ENCODE measurements around the gene EREG. TPM values are rescaled to one million over a fixed set of nuclear protein-coding genes. Genes with fewer than 3 reads are reported as not detected.

Gene EREG
- total RNA-seq, 1 experiment from 2014 or later = not detected

- Histone ChIP-seq H4K20me1 (ENCODE audit: control insufficient read depth, insufficient read depth, insufficient read length) (no peaks in the 10 kb centered on the region), H3K18ac (ENCODE audit: insufficient read length, low read depth, low read length) (no peak overlapping the region), H3K79me2 (ENCODE audit: insufficient read depth, low read length) (no peaks in the 10 kb centered on the region), H3K27me3 (ENCODE audit: insufficient read depth, low read length) (no peaks in the 10 kb centered on the region), H2BK20ac (ENCODE audit: low read depth, low read length, poor library complexity, severe bottlenecking) (no peak overlapping the region), H3K79me1 (ENCODE audit: insufficient read depth, low read depth, low read length, poor library complexity, severe bottlenecking) (no peaks in the 10 kb centered on the region), H4K91ac (ENCODE audit: insufficient read length, low read depth, low read length) (no peak overlapping the region), H3T11ph (ENCODE audit: low read length) (no peak overlapping the region), H4K5ac (ENCODE audit: insufficient read length, low read depth, low read length) (no peak overlapping the region), H3K4ac (ENCODE audit: low read depth, low read length) (no peak overlapping the region), H4K8ac (replicated peaks; ENCODE audit: insufficient read length, low read depth, low read length) (no peak overlapping the region), H3K56ac (ENCODE audit: insufficient read length, low read depth, low read length) (no peak overlapping the region), H3K4me2 (ENCODE audit: insufficient read depth, insufficient read length, low read length) (no peak overlapping the region), H3K23me2 (ENCODE audit: insufficient read length, low read depth, low read length, poor library complexity, severe bottlenecking) (no peaks in the 10 kb centered on the region), H3K27ac (ENCODE audit: insufficient read length, low read depth, low read length) (no peak overlapping the region), H2BK120ac (ENCODE audit: low read depth, low read length, poor library complexity, severe bottlenecking) (no peak overlapping the region), H3K4me1 (ENCODE audit: insufficient read depth, low read length) (no peaks in the 10 kb centered on the region), H2BK5ac (ENCODE audit: insufficient read length, low read length) (no peak overlapping the region), H3K23ac (ENCODE audit: insufficient read length, low read depth, low read length) (no peak overlapping the region), H2AFZ (ENCODE audit: low read length) (no peak overlapping the region), H3K9ac (ENCODE audit: extremely low read depth, insufficient read length, low read length) (no peak overlapping the region), H2AK5ac (ENCODE audit: insufficient read length, low read length) (no peak overlapping the region), H3K9me3 (ENCODE audit: control insufficient read depth, low read depth, low read length) (no peaks in the 10 kb centered on the region), H3K14ac (ENCODE audit: insufficient read depth, low read length) (no peak overlapping the region), H2BK15ac (ENCODE audit: low read depth, low read length) (no peak overlapping the region), H2BK12ac (ENCODE audit: insufficient read length, low read depth, low read length) (no peak overlapping the region)
- no CpG with 5 or more reads among the region's 1 CpG for WGBS (ENCODE audit: extremely low coverage, insufficient read length, low lambda C conversion rate)
- no peak for TF ChIP-seq CTCF (conservative IDR thresholded peaks at IDR 0.05)
- Mint-ChIP-seq H3K27me3 (ENCODE audit: low read depth) (no peaks in the 10 kb centered on the region), H3K4me3 (no peak overlapping the region), H3K36me3 (ENCODE audit: insufficient read depth in 1 of 3, low read depth in 3 of 3) (peaks cover 0 to 1% (median 0%) of the 10 kb centered on the region in 3 experiments; a peak in 1 of 7 replicates), H3K4me1 (peaks cover 5 to 6% of the 10 kb centered on the region in 2 experiments; a peak in 3 of 4 replicates), H3K27ac (no peak overlapping the region), H3K9me3 (peaks cover 7% of the 10 kb centered on the region in 2 experiments; a peak in 4 of 5 replicates)
- DNase-seq = no peak
Measured at GRCh38 chr4:74423104-74423503, 58.2 kb downstream of the EREG start.
